Fibroblast of lung (primary cell): Measurements from ENCODE around the gene RIPOR1. TPM values are rescaled to one million over a fixed set of nuclear protein-coding genes. Genes with fewer than 3 reads are reported as not detected.

Experiments
- DNase-seq, 2 donors: peaks; one replicate each; pipeline versions ENCODE4 v3.0.0 to v3.0.0-alpha.2; 2010; ENCODE audit warnings: low read depth in 2 of 2
- H2AFZ ChIP-seq: 2 replicates; pipeline ENCODE4 v1.5.1; 2012; ENCODE audit warnings: low read length, control low read depth, inconsistent platforms
- H3K27ac ChIP-seq: 2 replicates; pipeline ENCODE4 v1.5.1; 2011; ENCODE audit warnings: low read length, control low read depth; ENCODE audit not compliant: insufficient read depth
- H3K27me3 ChIP-seq: 2 replicates; pipeline ENCODE4 v1.5.1; 2011; ENCODE audit warnings: mild to moderate bottlenecking, low read length; ENCODE audit not compliant: control insufficient read depth, insufficient read depth
- H3K36me3 ChIP-seq: 2 replicates; pipeline ENCODE4 v1.5.1; 2011; ENCODE audit warnings: low read length; ENCODE audit not compliant: control insufficient read depth, insufficient read depth
- H3K4me1 ChIP-seq: 2 replicates; pipeline ENCODE4 v1.5.1; 2011; ENCODE audit warnings: low read length; ENCODE audit not compliant: control insufficient read depth, insufficient read depth; ENCODE audit errors: extremely low read depth
- H3K4me2 ChIP-seq: 2 replicates; pipeline ENCODE4 v1.5.1; 2011; ENCODE audit warnings: low read length, control low read depth; ENCODE audit not compliant: insufficient read depth; ENCODE audit errors: extremely low read depth
- H3K4me3 ChIP-seq, 4 experiments: fragments of 200-600 bp in 1 of 4; sonication (generic) in 1 of 4; replicated peaks in 1 of 4; 2 replicates each; pipeline ENCODE4 v1.5.1; 2011 to 2016; ENCODE audit warnings: low read length in 4 of 4, low read depth in 3 of 4, mild to moderate bottlenecking in 3 of 4, control low read depth in 2 of 4, inconsistent platforms in 1 of 4, mixed read lengths in 1 of 4; ENCODE audit not compliant: insufficient read depth in 1 of 4; ENCODE audit errors: control extremely low read depth in 1 of 4
- H3K79me2 ChIP-seq: 2 replicates; pipeline ENCODE4 v1.5.1; 2012; ENCODE audit warnings: mild to moderate bottlenecking, low read length, inconsistent platforms; ENCODE audit not compliant: control insufficient read depth, insufficient read depth
- H3K9ac ChIP-seq: 2 replicates; pipeline ENCODE4 v1.5.1; 2011; ENCODE audit warnings: mild to moderate bottlenecking, low read length, control low read depth; ENCODE audit not compliant: insufficient read depth
- H3K9me3 ChIP-seq: 2 replicates; pipeline ENCODE4 v1.5.1; 2012; ENCODE audit warnings: low read depth, low read length; ENCODE audit not compliant: control insufficient read depth, insufficient read depth
- H4K20me1 ChIP-seq: 2 replicates; pipeline ENCODE4 v1.5.1; 2011; ENCODE audit warnings: low read length; ENCODE audit not compliant: control insufficient read depth, insufficient read depth; ENCODE audit errors: extremely low read depth
- CTCF ChIP-seq, 2 donors: IDR thresholded peaks in 1 of 2; conservative IDR thresholded peaks in 1 of 2; 1 replicate in 1 of 2; 2 replicates in 1 of 2; pipeline ENCODE4 v1.5.1; 2011 to 2012; ENCODE audit warnings: low read length in 2 of 2, control low read depth in 1 of 2, inconsistent platforms in 1 of 2, low read depth in 1 of 2, mild to moderate bottlenecking in 1 of 2
- EZH2 ChIP-seq: IDR thresholded peaks from 2 replicates; pipeline ENCODE4 v1.5.1; 2012; ENCODE audit warnings: low read length, control low read depth, mild to moderate bottlenecking; ENCODE audit errors: missing control alignments
- polyA plus RNA-seq, 2 donors: library from polyadenylated mRNA; depleted of rRNA in 1 of 2; stranded (reverse) in 1 of 2; unstranded in 1 of 2; fragments of >200 nt; gene quantifications; 2 replicates each; pipeline ENCODE4 v1.2.1, GENCODE V29; 2011 to 2012; ENCODE audit warnings: missing spikeins in 1 of 2
- total RNA-seq: library from RNA; depleted of rRNA; stranded (reverse); fragments of >200 nt; gene quantifications from 2 replicates; pipeline ENCODE4 v1.2.1, GENCODE V29; 2014

The RIPOR1 gene
- total and polyA plus RNA-seq, 2 donors (not counting 1 experiment from before 2014, with no cell fraction given): 13.7 to 26.6 TPM

GRCh38 chr16:67489401-67490083 lies 39.1 kb upstream of the RIPOR1 start:
- no peak overlapping the region for H2AFZ ChIP-seq
- no peak for DNase-seq
- H3K4me2 ChIP-seq: no peak overlapping the region
- no peaks in the 10 kb centered on the region for H3K27me3 ChIP-seq
- no peaks in the 10 kb centered on the region for H4K20me1 ChIP-seq
- TF ChIP-seq CTCF (conservative IDR thresholded peaks at IDR 0.05 in 1 of 2, IDR thresholded peaks at IDR 0.05 in 1 of 2; ENCODE audit: low read depth in 1 of 2, low read length in 2 of 2) (no peak), EZH2 (no peak)
- no peaks in the 10 kb centered on the region for H3K36me3 ChIP-seq
- no peaks in the 10 kb centered on the region for H3K9me3 ChIP-seq
- no peaks in the 10 kb centered on the region for H3K4me1 ChIP-seq
- no peak overlapping the region for H3K9ac ChIP-seq
- H3K79me2 ChIP-seq: no peaks in the 10 kb centered on the region
- H3K27ac ChIP-seq: no peak overlapping the region
- no peak overlapping the region for H3K4me3 ChIP-seq

GRCh38 chr16:67490335-67491096 lies 38.1 kb upstream of the RIPOR1 start:
- H2AFZ ChIP-seq: no peak overlapping the region
- peak in 1 of 2 donors; percentile 64 for DNase-seq
- no peaks in the 10 kb centered on the region for H3K27me3 ChIP-seq
- H3K9ac ChIP-seq: no peak overlapping the region
- no peaks in the 10 kb centered on the region for H4K20me1 ChIP-seq
- no peaks in the 10 kb centered on the region for H3K79me2 ChIP-seq
- H3K4me3 ChIP-seq: no peak overlapping the region
- no peak overlapping the region for H3K27ac ChIP-seq
- TF ChIP-seq CTCF (conservative IDR thresholded peaks at IDR 0.05 in 1 of 2, IDR thresholded peaks at IDR 0.05 in 1 of 2; ENCODE audit: low read depth in 1 of 2, low read length in 2 of 2) (no peak), EZH2 (no peak)
- peak overlapping the region; percentile 8 for H3K4me2 ChIP-seq
- H3K36me3 ChIP-seq: no peaks in the 10 kb centered on the region
- no peaks in the 10 kb centered on the region for H3K9me3 ChIP-seq
- no peaks in the 10 kb centered on the region for H3K4me1 ChIP-seq

GRCh38 chr16:67499106-67499505 lies 29.5 kb upstream of the RIPOR1 start:
- H2AFZ ChIP-seq: peak overlapping the region; percentile 30
- no peak for TF ChIP-seq CTCF (conservative IDR thresholded peaks at IDR 0.05 in 1 of 2, IDR thresholded peaks at IDR 0.05 in 1 of 2; ENCODE audit: low read depth in 1 of 2, low read length in 2 of 2)
- TF ChIP-seq EZH2: no peak
- no peaks in the 10 kb centered on the region for H3K27me3 ChIP-seq
- no peak overlapping the region for H3K4me3 ChIP-seq
- DNase-seq: peak in 1 of 2 donors; percentile 29
- peak overlapping the region; percentile 44 for H3K27ac ChIP-seq
- peaks cover 8% of the 10 kb centered on the region for H3K4me1 ChIP-seq
- no peaks in the 10 kb centered on the region for H4K20me1 ChIP-seq
- no peak overlapping the region for H3K9ac ChIP-seq
- H3K36me3 ChIP-seq: no peaks in the 10 kb centered on the region
- no peaks in the 10 kb centered on the region for H3K9me3 ChIP-seq
- no peaks in the 10 kb centered on the region for H3K79me2 ChIP-seq
- H3K4me2 ChIP-seq: peak overlapping the region; percentile 13
